GM12878 (cell line): ENCODE data around the gene PLPP3. TPM values are rescaled to one million over a fixed set of nuclear protein-coding genes. Genes with fewer than 3 reads are reported as not detected.
A peak's percentile ranks its signal among the peaks of the same experiment; 100 is the strongest.

Source experiments
- ATF3 ChIP-seq: IDR thresholded peaks from 2 replicates; pipeline ENCODE4 v1.6.1; 2011; ENCODE audit warnings: low read depth, mild to moderate bottlenecking, low read length, moderate library complexity, borderline replicate concordance; ENCODE audit errors: extremely low read depth
- ATF7 ChIP-seq: fragments of 450-650 bp; IDR thresholded peaks from 2 replicates; pipeline ENCODE4 v1.6.1; 2016; ENCODE audit warnings: low read depth, mild to moderate bottlenecking
- CHD4 ChIP-seq: fragments of 200-600 bp; sonication (generic); IDR thresholded peaks from 2 replicates; pipeline ENCODE4 v1.6.1; 2016; ENCODE audit warnings: mild to moderate bottlenecking
- DPF2 ChIP-seq: fragments of 450-650 bp; IDR thresholded peaks from 2 replicates; pipeline ENCODE4 v1.6.1; 2017; ENCODE audit warnings: mild to moderate bottlenecking
- E4F1 ChIP-seq: fragments of 450-650 bp; IDR thresholded peaks from 2 replicates; pipeline ENCODE4 v1.6.1; 2018; ENCODE audit warnings: borderline replicate concordance, mild to moderate bottlenecking; ENCODE audit not compliant: partially characterized antibody
- EGR1 ChIP-seq, 2 experiments: IDR thresholded peaks; 1 replicate in 1 of 2; 2 replicates in 1 of 2; pipeline ENCODE4 v1.6.1; 2011 to 2012; ENCODE audit warnings: low read depth in 2 of 2, low read length in 2 of 2, borderline replicate concordance in 1 of 2, mild to moderate bottlenecking in 1 of 2, moderate library complexity in 1 of 2
- FOXM1 ChIP-seq: IDR thresholded peaks from 2 replicates; pipeline ENCODE4 v1.6.1; 2012; ENCODE audit warnings: low read depth, mild to moderate bottlenecking, inconsistent platforms, low read length, moderate library complexity
- HDAC2 ChIP-seq: fragments of 200-600 bp; sonication (generic); IDR thresholded peaks from 2 replicates; pipeline ENCODE4 v1.6.1; 2017
- IRF4 ChIP-seq: IDR thresholded peaks from 2 replicates; pipeline ENCODE4 v1.6.1; 2011; ENCODE audit warnings: low read depth, low read length
- IRF5 ChIP-seq: fragments of 450-650 bp; IDR thresholded peaks from 2 replicates; pipeline ENCODE4 v1.6.1; 2017; ENCODE audit warnings: borderline replicate concordance
- JUNB ChIP-seq: IDR thresholded peaks from 2 replicates; pipeline ENCODE4 v1.6.1; 2016; ENCODE audit warnings: antibody characterized with exemption, mild to moderate bottlenecking
- KAT2A ChIP-seq: conservative IDR thresholded peaks from 2 replicates; pipeline ENCODE4 v1.6.1; 2011; ENCODE audit warnings: low read depth, low read length; ENCODE audit not compliant: control insufficient read depth
- KLF5 ChIP-seq: fragments of 450-650 bp; IDR thresholded peaks from 2 replicates; pipeline ENCODE4 v1.6.1; 2014; ENCODE audit warnings: mild to moderate bottlenecking; ENCODE audit not compliant: partially characterized antibody
- LARP7 ChIP-seq: fragments of 450-650 bp; IDR thresholded peaks from 2 replicates; pipeline ENCODE4 v1.6.1; 2017; ENCODE audit warnings: mild to moderate bottlenecking
- MEF2A ChIP-seq: IDR thresholded peaks from 2 replicates; pipeline ENCODE4 v1.6.1; 2011; ENCODE audit warnings: low read depth, mild to moderate bottlenecking, low read length, moderate library complexity; ENCODE audit not compliant: insufficient read depth
- MTA2 ChIP-seq: fragments of 450-650 bp; IDR thresholded peaks from 2 replicates; pipeline ENCODE4 v1.6.1; 2016; ENCODE audit warnings: low read depth, mild to moderate bottlenecking, moderate library complexity
- PKNOX1 ChIP-seq: fragments of 450-650 bp; IDR thresholded peaks from 2 replicates; pipeline ENCODE4 v1.6.1; 2016; ENCODE audit warnings: mild to moderate bottlenecking
- PML ChIP-seq: IDR thresholded peaks from 2 replicates; pipeline ENCODE4 v1.6.1; 2012; ENCODE audit warnings: low read length, inconsistent platforms
- RUNX3 ChIP-seq: IDR thresholded peaks from 2 replicates; pipeline ENCODE4 v1.6.1; 2012; ENCODE audit warnings: low read length, inconsistent platforms
- SMAD5 ChIP-seq: IDR thresholded peaks from 2 replicates; pipeline ENCODE4 v1.6.1; 2016; ENCODE audit warnings: antibody characterized with exemption, low read depth
- SMC3 ChIP-seq: IDR thresholded peaks from 2 replicates; pipeline ENCODE4 v1.6.1; 2011; ENCODE audit warnings: low read length, improper control_type of control experiment, borderline replicate concordance
- STAT1 ChIP-seq: fragments of 450-650 bp; conservative IDR thresholded peaks from 2 replicates; pipeline ENCODE4 v1.6.1; 2014; ENCODE audit warnings: antibody characterized with exemption, mild to moderate bottlenecking
- polyA plus RNA-seq, 11 experiments: library from polyadenylated mRNA; depleted of rRNA in 4 of 11; unstranded in 6 of 11; stranded (reverse) in 5 of 11; fragments of >200 nt; fragmentation: Nextera tagmentation in 4 of 11; fragmentation: Illumina TruSeq in 1 of 11; extraction: Ambion mirVana in 4 of 11; extraction: Trizol in 1 of 11; gene quantifications; 1 replicate in 1 of 11; 2 replicates in 10 of 11; pipeline versions ENCODE4 v1.2.1 to v1.2.3, GENCODE V29; 2011 to 2016; ENCODE audit warnings: inconsistent platforms in 2 of 11, missing spikeins in 2 of 11, low read depth in 1 of 11
- total RNA-seq, 4 experiments: library from RNA; depleted of rRNA in 3 of 4; stranded (reverse); fragments of >200 nt in 3 of 4; fragmentation: Illumina TruSeq in 1 of 4; extraction: Trizol in 1 of 4; gene quantifications; 2 replicates each; pipeline versions ENCODE4 v1.2.1 to v1.2.3, GENCODE V29; 2013 to 2021

Gene PLPP3
- total and polyA plus RNA-seq, 10 of the 15 experiments (the other 5 are each of a cell fraction or from before 2014, with no cell fraction given): 6.4 to 26.8 (median 9.5) TPM

GRCh38 chr1:56469640-56470371 lies 109.6 kb downstream of the PLPP3 start (continued):
- TF ChIP-seq E4F1 (no peak), LARP7 (no peak), EGR1 (IDR thresholded peaks at IDR 0.05; ENCODE audit: borderline replicate concordance in 1 of 2, low read depth in 2 of 2, low read length in 2 of 2) (no peak), STAT1 (no peak), ATF7 (peak; percentile 58), SMC3 (no peak), PML (no peak), IRF5 (no peak), CHD4 (no peak), KLF5 (no peak), HDAC2 (no peak), FOXM1 (no peak), ATF3 (no peak), SMAD5 (no peak), KAT2A (no peak), MEF2A (no peak), PKNOX1 (peak; percentile 37), RUNX3 (no peak), JUNB (peak; percentile 54; the same call in 1 of the 2 replicates), MTA2 (peak; percentile 87), IRF4 (no peak), DPF2 (no peak; the same call in 1 of the 2 replicates)
